IPS-15b (cell line): ENCODE data around the gene TTC39C.

ENCODE experiments used
- H3K27me3 ChIP-seq: one replicate; pipeline ENCODE4 v1.6.1; 2013; ENCODE audit warnings: low read length; ENCODE audit not compliant: control insufficient read depth, insufficient read depth
- H3K36me3 ChIP-seq: one replicate; pipeline ENCODE4 v1.6.1; 2013; ENCODE audit warnings: low read length; ENCODE audit not compliant: control insufficient read depth, insufficient read depth
- H3K4me1 ChIP-seq: one replicate; pipeline ENCODE4 v1.6.1; 2013; ENCODE audit warnings: mild to moderate bottlenecking, low read length; ENCODE audit not compliant: control insufficient read depth, insufficient read depth
- H3K4me3 ChIP-seq: one replicate; pipeline ENCODE4 v1.5.1; 2013; ENCODE audit warnings: low read depth, low read length
- H3K9ac ChIP-seq: one replicate; pipeline ENCODE4 v1.6.1; 2013; ENCODE audit warnings: low read depth, mild to moderate bottlenecking, low read length
- H3K9me3 ChIP-seq: one replicate; pipeline ENCODE4 v1.6.1; 2013; ENCODE audit warnings: mild to moderate bottlenecking, low read length; ENCODE audit not compliant: control insufficient read depth, insufficient read depth

Gene TTC39C

DNA sequence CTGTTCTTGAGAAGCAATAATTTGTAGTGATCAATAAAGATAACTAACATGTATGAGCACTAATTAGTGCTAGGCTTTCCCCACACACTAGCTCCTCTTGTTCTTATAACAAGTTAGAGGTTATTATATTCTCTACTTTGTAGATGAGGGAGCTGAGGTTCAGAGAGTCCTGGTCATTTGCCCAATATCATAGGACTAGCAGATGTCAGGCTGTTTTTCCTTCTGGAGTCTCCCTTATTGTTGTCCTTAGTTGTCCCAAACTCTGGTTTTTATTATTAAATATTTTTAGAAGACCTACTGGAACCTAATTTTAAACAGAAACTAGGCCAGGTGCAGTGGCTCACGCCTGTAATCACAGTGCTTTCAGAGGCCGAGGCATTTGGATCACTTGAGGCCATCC, 16.5 kb upstream of the TTC39C start:
- Histone ChIP-seq H3K9me3 (no peaks in the 10 kb centered on the region), H3K4me3 (no peak overlapping the region), H3K9ac (no peak overlapping the region), H3K36me3 (no peaks in the 10 kb centered on the region), H3K4me1 (peaks cover 2% of the 10 kb centered on the region), H3K27me3 (no peaks in the 10 kb centered on the region)

DNA sequence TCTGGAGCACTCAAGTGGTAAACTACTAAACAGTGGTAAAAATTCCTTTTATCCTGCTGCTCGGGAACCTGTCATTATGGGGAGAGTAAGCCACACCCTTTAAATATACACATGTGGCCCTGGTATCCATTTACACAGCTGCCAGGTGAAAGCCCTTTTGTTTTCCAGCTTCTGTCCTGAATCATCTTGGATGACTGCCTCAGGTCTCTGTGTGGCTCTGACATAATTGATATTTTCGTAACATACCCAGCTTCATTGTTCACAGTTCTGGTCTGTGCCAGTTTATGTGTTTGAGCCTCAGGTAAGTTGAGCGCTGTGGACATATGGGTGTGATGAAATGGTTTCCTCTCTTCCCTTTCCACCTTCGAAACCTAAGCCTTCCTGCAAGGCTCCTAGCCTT, 15.7 kb upstream of the TTC39C start:
- no peak overlapping the region for H3K4me3 ChIP-seq
- no peaks in the 10 kb centered on the region for H3K9me3 ChIP-seq
- H3K27me3 ChIP-seq, result no peaks in the 10 kb centered on the region
- H3K9ac ChIP-seq, result no peak overlapping the region
- H3K36me3 ChIP-seq, result no peaks in the 10 kb centered on the region
- H3K4me1 ChIP-seq, result peaks cover 2% of the 10 kb centered on the region

DNA sequence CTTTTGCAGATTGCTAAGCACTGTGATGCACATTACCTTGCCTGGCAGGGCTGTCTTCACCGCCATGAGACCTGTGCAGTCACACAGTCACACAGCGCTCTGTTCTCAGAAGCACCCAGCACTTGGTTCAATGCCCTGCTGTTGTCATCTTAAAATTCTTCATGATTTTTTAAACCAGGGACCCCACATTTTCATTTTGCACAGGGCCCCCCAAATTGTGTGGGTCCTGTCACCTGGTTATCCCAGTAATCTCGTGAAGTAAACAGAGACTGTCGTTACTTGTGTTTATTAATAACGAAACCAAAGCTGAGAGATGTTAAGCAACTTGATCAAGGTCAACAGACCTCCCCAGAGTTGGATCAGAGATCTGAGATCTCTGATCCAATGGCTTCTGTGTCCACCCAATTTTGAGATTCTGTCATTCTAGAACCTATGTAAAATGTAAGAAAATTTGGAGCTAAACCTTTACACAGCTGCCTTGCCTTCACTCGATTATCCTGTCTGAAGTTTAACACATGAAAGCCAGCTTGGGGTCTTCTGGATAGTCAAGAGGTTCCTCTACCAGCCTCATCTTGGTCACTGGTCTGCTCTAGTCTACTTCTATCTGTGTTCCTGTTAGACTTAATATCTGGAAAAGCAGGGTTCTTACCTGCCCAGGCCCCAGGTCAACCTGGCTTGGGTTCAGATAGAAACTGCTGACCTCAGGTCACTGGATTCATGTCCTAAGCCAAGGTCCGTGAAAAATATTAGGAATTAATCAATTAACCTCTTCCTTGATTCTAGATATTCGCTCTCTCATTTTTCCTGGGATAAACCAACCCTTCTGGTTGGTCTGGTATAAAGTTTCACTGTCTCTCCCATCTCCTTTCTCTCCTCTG, 13.7 kb upstream of the TTC39C start:
- no peaks in the 10 kb centered on the region for H3K36me3 ChIP-seq
- H3K9me3 ChIP-seq, result no peaks in the 10 kb centered on the region
- H3K4me1 ChIP-seq, result peaks cover 2% of the 10 kb centered on the region
- H3K9ac ChIP-seq, result no peak overlapping the region
- no peaks in the 10 kb centered on the region for H3K27me3 ChIP-seq
- no peak overlapping the region for H3K4me3 ChIP-seq

DNA sequence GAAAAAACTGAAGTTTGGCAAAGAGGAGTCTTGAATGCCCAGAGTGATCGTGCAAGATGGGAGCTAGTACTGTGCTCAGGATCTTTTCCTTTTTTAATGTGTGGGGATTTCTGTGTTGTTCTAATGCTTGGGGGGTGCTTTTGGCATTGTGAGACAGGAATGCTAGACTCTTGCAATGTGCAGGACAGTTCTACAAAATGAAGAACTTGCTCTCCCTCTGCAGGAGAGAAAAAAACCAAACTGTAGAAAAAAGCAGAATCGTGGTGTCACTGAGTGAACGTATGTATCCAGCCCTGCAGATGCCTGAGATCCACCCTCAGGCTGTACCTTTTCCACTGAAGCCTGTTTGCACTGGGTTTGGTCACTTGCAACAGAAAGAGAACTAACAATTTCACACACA, 12.1 kb upstream of the TTC39C start:
- Histone ChIP-seq H3K9me3 (no peaks in the 10 kb centered on the region), H3K4me1 (peaks cover 2% of the 10 kb centered on the region), H3K9ac (no peak overlapping the region), H3K27me3 (no peaks in the 10 kb centered on the region), H3K36me3 (no peaks in the 10 kb centered on the region), H3K4me3 (no peak overlapping the region)

DNA sequence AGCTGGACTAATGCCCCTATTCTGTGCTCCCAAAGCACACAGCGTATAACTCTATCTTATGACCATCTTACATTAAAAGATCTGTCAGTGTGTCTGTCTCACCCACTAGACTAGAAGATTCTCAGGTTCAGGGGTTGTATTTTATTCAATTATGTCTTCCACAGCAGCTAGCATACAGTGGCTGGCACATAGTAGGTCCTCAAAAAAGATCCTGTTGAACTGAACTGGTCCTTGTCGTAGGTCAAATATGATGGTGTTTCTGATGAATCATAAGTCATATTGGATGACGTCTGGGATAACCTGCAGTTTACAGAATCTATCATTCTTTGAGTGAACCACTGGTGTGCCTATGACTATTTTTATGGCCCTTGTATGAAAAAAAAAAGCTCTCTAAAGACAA, 11.3 kb upstream of the TTC39C start:
- peaks cover 2% of the 10 kb centered on the region for H3K4me1 ChIP-seq
- H3K9me3 ChIP-seq, result no peaks in the 10 kb centered on the region
- H3K27me3 ChIP-seq, result no peaks in the 10 kb centered on the region
- H3K36me3 ChIP-seq, result no peaks in the 10 kb centered on the region
- H3K4me3 ChIP-seq, result no peak overlapping the region
- H3K9ac ChIP-seq, result no peak overlapping the region

DNA sequence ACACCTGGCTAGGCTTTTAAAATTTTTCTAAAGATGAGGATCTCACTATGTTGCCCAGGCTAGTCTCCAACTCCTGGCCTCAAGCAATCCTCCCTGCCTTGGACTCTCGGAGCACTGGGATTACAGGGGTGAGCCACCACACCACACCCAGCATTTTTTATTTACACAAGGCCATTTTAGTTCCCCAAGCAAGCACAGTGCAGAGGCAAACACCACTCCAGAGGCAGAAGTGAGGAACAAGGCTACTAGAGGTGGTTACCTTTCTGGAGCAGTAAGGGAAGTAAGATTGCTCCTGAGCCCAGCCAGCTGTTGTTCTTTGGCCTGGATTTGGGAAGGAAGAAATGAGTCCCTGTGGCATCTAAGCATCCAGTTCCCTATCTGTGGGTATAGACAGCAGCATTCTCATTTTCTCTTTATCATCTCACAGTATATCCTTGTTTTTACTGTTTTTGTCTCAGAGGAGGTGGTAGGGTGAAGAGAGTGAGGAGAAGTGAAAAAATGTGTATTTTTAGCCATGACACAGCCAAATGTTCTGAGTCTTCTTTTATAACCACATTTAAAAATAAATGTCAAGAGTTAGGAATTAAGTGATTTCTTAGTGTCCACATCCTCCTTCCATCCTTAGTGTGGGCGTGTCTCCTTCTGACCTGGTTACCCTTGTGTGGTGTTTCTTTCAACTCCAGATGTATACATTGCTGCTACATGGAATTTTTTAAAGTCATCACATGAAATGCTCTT, 10.5 kb upstream of the TTC39C start:
- H3K27me3 ChIP-seq, result no peaks in the 10 kb centered on the region
- H3K9ac ChIP-seq, result no peak overlapping the region
- no peak overlapping the region for H3K4me3 ChIP-seq
- no peaks in the 10 kb centered on the region for H3K36me3 ChIP-seq
- peaks cover 2% of the 10 kb centered on the region for H3K4me1 ChIP-seq
- H3K9me3 ChIP-seq, result no peaks in the 10 kb centered on the region

DNA sequence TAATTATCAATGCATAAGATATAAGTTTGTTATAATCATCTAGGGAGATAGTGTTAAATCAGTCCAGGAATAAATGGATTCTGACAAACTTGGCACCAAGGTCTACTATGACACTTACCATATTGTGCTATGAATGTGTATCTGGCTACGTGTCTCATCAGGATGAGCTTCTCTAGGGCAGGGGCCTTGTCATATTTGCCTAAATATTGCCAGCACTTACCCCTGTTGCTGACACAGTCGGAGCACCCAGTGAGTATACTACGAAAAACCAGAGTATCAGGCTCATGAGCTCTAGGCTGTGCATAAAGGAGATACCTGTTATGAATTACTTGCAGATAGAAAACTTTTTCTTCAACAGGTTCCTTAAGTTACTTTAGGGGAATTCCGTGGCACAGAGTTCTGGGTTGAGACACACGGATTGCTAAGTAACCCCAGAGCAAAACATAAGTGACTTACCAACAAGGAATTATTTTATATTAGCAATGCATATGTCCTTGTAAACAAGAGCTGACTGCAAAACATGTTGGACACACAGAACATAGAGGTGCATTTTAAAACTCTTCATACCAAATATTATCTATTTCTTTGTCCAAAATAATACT, 7.7 kb upstream of the TTC39C start:
- Histone ChIP-seq H3K27me3 (peaks cover 1% of the 10 kb centered on the region), H3K9me3 (no peaks in the 10 kb centered on the region), H3K9ac (no peak overlapping the region), H3K4me3 (no peak overlapping the region), H3K4me1 (no peaks in the 10 kb centered on the region), H3K36me3 (no peaks in the 10 kb centered on the region)

DNA sequence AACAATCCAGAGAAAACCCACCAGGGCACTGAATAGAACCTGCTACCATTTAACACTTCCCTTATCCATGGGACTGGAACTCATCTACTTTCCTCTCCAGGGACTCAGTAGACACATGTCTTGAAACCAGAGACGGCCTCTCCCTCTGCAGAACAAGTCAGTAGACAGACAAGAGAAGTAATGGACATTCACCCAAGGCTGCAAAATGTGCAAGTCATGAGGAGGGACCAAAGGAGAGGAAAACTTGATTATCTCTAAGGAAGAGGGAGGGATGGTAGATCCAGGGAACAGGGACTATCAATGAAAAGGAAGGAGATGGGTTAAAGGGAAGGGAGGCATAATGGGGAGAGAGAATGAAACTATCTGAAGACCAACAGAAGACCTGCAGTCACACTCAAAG, 5.3 kb upstream of the TTC39C start:
- H3K9me3 ChIP-seq, result no peaks in the 10 kb centered on the region

DNA sequence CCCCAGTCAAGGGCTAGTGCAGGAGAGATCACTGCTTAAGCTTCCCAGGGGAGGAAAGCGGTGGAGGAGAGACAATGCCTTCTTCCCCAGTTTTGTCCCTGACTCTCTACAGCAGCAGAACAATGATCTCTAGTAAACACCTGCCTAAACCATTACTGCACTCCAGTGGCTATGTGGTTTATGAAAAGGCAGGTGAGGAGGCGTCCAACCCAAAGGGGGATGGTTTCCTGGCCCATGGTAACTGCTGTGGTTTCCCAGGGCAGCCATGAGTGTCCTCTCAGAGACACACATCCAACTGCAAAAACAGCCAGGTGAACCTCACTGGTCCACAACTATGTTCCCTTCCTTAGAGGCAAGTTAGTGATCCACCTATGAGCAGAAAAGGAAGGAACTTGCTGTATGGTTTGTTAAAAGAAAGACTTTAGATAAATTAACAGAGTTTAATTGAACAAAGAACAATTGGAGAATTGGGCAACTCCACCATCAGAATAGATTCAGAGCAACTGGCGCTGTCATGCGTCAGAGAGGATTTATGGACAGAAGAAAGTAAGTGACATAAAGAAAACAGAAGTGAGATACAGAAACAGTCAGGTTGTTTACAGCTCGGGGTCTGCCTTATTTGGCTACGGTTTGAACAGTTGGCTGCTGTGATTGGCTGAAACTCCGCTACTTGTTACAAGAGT, 4.8 kb upstream of the TTC39C start:
- H3K4me3 ChIP-seq, result no peak overlapping the region
- H3K9me3 ChIP-seq, result no peaks in the 10 kb centered on the region
- H3K4me1 ChIP-seq, result no peaks in the 10 kb centered on the region
- no peaks in the 10 kb centered on the region for H3K36me3 ChIP-seq
- no peak overlapping the region for H3K9ac ChIP-seq
- peaks cover 19% of the 10 kb centered on the region for H3K27me3 ChIP-seq

More for the DNA sequence above, 5.3 kb upstream of the TTC39C start:
- peaks cover 19% of the 10 kb centered on the region for H3K27me3 ChIP-seq
- H3K4me3 ChIP-seq, result no peak overlapping the region
- H3K36me3 ChIP-seq, result no peaks in the 10 kb centered on the region
- no peak overlapping the region for H3K9ac ChIP-seq
- no peaks in the 10 kb centered on the region for H3K4me1 ChIP-seq

DNA sequence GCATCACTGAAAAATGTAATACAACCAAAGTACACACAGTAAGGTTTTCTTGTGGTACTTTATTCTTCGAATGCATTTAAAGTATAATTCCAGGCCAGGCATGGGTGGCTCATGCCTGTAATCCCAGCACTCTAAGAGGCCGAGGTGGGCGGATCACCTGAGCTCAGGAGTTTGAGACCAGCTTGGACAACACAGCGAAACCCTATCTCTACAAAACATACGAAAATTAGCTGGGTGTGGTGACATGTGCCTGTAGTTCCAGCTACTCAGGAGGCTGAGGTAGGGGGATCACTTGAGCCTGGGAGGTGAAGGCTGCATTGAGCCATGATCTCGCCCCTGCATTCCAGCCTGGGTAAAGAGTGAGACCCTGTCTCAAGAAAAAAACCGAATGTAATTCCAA, 3.9 kb upstream of the TTC39C start:
- H3K36me3 ChIP-seq, result no peaks in the 10 kb centered on the region
- peaks cover 24% of the 10 kb centered on the region for H3K27me3 ChIP-seq
- no peaks in the 10 kb centered on the region for H3K9me3 ChIP-seq
- H3K4me1 ChIP-seq, result no peaks in the 10 kb centered on the region
- no peak overlapping the region for H3K9ac ChIP-seq
- H3K4me3 ChIP-seq, result no peak overlapping the region

DNA sequence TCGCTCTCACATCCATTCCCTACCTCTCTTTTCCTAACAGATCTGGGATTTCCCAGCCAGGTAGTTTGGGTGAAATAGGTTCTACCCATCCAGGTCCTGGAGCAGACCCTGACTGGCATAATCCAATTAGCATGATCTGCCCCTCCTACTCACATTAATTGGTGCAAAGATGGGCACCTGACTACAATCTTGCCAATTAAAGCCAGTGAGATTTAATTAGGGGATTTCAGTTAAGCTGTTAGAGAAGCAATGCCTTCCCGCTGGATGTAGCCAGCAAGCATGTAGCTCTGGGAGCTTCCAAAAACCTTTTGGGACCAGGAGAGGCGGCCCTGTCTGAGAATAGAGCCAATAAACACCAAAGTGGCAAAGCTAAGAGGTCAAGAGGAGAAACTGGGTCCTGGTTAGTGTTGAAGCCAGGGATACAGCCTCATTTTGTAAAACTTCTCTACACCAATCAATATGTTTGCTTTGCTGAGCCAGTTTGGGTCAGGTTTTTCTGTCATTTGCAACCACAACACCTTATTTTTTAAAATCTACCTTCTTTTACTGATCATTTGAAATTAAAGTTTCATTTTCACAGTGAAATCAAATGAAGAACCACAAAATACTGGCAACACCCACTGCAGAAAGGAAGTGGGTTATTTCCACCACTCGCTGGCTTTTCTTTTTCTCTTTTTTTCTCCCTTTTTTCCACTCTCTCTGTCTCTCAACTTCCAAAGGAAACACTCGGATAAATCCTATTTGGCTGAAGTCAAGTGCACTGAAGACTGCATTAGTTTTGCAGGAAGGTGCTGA, 3.2 kb upstream of the TTC39C start:
- peaks cover 2% of the 10 kb centered on the region for H3K4me1 ChIP-seq
- no peaks in the 10 kb centered on the region for H3K9me3 ChIP-seq
- H3K9ac ChIP-seq, result no peak overlapping the region
- H3K4me3 ChIP-seq, result no peak overlapping the region
- H3K27me3 ChIP-seq, result peaks cover 31% of the 10 kb centered on the region
- no peaks in the 10 kb centered on the region for H3K36me3 ChIP-seq
